GM20000 (cell line): ENCODE results near the gene GABRD.

Experiments used
- DNase-seq: peaks from one replicate; pipeline ENCODE4 v3.0.0; 2012; ENCODE audit warnings: low spot score
- TF ChIP-seq, protein P1 (sequence below): IDR thresholded peaks from 2 replicates; pipeline ENCODE4 v1.5.1; 2012; ENCODE audit warnings: mild to moderate bottlenecking, control low read depth; ENCODE audit errors: extremely low read depth, missing control alignments

Gene GABRD

DNA sequence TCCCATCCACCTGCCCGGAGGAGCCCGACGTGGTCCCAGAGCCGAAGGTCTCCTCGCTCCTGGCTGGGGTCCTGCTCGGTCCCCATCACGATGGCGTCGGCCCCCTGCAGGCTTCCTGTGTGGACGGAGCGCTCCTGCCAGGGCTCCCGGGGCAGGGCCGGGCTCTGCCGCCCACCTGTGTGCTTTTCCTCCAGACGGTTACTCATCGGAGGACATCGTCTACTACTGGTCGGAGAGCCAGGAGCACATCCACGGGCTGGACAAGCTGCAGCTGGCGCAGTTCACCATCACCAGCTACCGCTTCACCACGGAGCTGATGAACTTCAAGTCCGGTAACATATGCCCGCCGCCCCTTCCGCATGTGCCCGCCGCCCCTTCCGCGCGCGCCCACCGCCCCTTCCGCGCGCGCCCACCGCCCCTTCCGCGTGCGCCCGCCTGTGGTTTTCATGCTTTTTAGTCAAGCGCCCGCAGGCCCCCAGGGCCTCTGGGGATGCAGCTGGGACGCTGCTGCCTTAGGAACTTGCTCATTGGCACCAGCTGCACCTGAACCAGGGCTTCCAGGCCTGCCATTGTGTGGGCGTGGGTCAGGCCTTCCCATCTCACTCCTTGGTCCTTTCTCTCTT, 8.9 kb downstream of the GABRD start:
- TF ChIP-seq, protein P1, sequence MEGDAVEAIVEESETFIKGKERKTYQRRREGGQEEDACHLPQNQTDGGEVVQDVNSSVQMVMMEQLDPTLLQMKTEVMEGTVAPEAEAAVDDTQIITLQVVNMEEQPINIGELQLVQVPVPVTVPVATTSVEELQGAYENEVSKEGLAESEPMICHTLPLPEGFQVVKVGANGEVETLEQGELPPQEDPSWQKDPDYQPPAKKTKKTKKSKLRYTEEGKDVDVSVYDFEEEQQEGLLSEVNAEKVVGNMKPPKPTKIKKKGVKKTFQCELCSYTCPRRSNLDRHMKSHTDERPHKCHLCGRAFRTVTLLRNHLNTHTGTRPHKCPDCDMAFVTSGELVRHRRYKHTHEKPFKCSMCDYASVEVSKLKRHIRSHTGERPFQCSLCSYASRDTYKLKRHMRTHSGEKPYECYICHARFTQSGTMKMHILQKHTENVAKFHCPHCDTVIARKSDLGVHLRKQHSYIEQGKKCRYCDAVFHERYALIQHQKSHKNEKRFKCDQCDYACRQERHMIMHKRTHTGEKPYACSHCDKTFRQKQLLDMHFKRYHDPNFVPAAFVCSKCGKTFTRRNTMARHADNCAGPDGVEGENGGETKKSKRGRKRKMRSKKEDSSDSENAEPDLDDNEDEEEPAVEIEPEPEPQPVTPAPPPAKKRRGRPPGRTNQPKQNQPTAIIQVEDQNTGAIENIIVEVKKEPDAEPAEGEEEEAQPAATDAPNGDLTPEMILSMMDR: no peak
- no peak for DNase-seq

DNA sequence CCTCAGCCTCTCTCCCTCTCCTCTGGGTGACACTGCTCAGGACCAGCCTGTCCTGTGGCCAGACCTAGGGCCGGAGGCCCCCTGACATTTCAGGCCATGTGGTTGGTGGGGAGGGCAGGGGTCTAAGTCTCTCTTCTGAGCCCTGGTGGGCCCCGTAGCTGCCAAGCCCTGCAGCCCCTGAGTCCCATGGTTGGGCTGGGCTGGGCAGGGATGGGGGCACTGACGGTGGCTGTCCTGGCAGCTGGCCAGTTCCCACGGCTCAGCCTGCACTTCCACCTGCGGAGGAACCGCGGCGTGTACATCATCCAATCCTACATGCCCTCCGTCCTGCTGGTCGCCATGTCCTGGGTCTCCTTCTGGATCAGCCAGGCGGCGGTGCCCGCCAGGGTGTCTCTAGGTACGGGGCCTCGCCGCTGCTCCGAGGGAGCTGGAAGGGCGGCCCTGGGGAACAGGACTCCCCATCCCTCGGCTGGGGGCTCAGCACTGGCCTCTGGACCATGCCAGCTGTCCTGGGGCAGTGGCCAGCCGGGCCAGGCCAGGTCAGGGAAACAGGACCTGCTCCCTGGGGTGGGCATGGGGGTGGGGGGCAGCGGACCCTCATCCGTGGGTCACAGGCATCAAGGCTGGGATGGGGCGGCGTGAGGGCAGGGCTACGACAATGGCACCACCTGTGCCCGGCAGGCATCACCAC, 9.9 kb downstream of the GABRD start:
- no peak for DNase-seq
- TF ChIP-seq, protein P1: no peak

DNA sequence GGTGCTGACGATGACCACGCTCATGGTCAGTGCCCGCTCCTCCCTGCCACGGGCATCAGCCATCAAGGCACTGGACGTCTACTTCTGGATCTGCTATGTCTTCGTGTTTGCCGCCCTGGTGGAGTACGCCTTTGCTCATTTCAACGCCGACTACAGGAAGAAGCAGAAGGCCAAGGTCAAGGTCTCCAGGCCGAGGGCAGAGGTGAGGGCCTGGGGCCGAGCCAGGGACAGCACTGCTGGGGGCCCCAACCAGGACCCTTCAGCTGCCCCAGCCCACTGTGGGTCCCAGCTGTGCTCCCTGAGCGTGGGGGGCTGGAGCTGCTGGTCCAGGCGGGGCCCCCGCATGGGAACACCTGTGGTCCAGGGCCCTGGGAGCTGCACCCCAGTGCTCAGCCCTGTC, 10.4 kb downstream of the GABRD start:
- DNase-seq: no peak
- TF ChIP-seq, protein P1: no peak

DNA sequence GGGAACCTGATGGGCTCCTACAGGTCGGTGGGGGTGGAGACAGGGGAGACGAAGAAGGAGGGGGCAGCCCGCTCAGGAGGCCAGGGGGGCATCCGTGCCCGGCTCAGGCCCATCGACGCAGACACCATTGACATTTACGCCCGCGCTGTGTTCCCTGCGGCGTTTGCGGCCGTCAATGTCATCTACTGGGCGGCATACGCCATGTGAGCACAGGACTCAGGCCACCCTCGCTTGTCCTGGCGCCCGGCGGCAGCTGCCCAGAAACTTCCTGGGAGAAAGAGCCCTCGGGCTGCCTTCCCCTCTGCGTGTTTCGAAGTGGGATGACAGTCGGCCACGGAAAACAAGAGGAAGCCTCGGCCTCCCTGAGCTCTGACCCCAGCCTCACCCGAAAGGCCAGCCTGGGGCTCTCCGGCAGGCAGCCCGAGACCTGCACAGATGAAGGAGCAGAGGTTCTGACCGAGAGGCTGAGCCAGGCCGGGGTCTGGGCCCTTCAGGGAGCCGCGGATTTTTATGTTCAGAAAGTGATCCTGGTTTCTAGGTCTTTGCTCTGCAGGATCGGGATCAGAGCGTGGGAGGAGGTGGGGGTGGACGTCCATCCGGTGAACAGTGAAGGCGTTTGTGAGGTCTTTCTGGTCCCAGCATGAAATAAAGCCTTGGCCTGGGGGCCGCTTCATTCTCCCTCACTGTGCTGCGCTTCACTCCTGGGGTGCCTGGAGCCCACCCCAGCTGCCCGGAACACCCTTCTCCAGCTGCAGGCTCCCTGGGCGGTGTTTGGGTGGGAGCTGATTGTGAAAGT, 11.1 kb downstream of the GABRD start:
- DNase-seq: no peak
- TF ChIP-seq, protein P1: no peak

DNA sequence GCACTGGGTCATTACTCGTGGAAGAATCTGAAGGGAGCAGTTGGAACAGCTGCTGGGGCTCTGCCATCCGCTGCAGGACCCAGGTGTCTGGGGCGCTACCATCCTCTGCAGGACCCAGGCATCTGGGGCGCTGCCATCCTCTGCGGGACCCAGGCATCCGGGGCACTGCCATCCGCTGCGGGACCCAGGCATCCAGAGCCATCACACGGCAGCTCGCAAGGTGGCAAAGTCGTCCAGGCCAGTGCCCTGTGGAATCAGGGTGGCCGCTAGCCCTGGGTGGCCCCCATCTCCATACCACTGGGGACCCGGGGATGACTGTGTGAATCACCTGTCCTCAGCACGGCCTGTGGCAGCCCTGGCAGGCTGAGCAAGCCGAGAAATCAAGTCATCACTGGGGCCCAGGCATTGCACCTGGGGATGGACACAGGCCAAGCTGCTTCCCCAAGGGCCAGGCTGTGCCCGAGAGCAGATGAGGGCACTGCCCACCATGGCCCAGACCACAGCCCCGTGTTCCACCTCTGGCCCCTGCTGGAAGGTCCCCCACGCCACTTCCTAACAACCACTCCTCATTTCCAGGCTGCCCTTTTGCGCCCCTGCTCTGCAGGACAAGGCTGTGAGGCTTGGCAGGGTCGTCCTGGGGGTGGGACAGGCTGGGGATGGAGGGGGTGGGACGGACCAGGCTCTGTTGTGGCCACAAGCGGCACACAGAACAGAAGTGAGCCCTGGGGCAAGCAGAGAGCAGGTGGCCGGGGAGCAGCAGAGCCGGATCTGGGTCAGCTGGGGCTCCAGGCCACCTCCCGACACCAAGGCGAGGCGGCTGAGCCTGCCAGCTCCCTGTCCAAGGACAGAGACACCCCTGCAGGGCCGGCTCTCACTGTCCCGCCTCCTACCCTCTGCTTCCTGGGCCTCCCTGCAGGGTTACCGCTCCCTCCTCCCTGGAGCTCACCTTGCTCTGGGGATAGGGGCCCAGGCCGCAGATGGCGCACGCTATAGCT, 12.7 kb downstream of the GABRD start:
- TF ChIP-seq, protein P1: no peak
- DNase-seq: no peak

DNA sequence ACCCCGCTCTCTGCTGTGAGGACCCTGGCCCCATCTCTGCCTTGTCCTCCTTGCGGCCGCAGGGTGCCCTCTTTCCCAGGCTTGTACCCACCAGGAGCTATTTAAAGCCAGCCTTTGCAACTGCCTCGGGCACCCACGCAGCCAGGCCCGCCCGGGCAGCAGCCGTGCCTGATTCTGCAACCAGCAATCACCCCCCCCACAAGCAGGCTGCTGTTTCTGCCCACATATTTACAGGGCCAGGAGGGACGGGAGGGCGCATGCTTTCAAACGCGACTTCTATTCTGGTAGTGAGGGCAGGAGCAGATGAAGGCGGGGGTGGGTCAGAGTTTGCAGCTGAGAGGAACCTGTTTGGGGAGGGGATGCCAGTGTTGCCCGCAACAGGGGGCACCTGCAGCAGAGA, 13.6 kb downstream of the GABRD start:
- TF ChIP-seq, protein P1: no peak
- DNase-seq: no peak
